Subcutaneous adipose tissue (tissue), 4 donors: ENCODE results near the gene SLC25A25. TPM values are rescaled to one million over a fixed set of nuclear protein-coding genes. Genes with fewer than 3 reads are reported as not detected.

Experiments used
- total RNA-seq, 4 donors: library from RNA; depleted of rRNA; stranded (reverse); fragments of >200 nt; gene quantifications; one replicate each; pipeline ENCODE4 v1.1.0, GENCODE V29; 2016
- TF ChIP-seq, protein P1 (sequence below): fragments of 450-650 bp; IDR thresholded peaks from one replicate; pipeline ENCODE4 v1.5.1; 2016; ENCODE audit warnings: low read depth, mild to moderate bottlenecking, control low read depth, antibody characterized with exemption, moderate library complexity

The SLC25A25 gene
- total RNA-seq, 4 donors from 2014 or later: 13.4 to 60.1 (median 19.5) TPM

- TF ChIP-seq, protein P1, sequence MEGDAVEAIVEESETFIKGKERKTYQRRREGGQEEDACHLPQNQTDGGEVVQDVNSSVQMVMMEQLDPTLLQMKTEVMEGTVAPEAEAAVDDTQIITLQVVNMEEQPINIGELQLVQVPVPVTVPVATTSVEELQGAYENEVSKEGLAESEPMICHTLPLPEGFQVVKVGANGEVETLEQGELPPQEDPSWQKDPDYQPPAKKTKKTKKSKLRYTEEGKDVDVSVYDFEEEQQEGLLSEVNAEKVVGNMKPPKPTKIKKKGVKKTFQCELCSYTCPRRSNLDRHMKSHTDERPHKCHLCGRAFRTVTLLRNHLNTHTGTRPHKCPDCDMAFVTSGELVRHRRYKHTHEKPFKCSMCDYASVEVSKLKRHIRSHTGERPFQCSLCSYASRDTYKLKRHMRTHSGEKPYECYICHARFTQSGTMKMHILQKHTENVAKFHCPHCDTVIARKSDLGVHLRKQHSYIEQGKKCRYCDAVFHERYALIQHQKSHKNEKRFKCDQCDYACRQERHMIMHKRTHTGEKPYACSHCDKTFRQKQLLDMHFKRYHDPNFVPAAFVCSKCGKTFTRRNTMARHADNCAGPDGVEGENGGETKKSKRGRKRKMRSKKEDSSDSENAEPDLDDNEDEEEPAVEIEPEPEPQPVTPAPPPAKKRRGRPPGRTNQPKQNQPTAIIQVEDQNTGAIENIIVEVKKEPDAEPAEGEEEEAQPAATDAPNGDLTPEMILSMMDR: no peak
These were observed 82.7 kb downstream of the SLC25A25 start for GRCh38 chr9:128150594-128151308.

- TF ChIP-seq, protein P1: no peak
These were observed 83.5 kb downstream of the SLC25A25 start for GRCh38 chr9:128151309-128152132.

GRCh38 chr9:128152133-128153059 lies 84.4 kb downstream of the SLC25A25 start:
- TF ChIP-seq, protein P1: no peak

GRCh38 chr9:128153060-128153946 lies 85.3 kb downstream of the SLC25A25 start:
- TF ChIP-seq, protein P1: no peak

DNA sequence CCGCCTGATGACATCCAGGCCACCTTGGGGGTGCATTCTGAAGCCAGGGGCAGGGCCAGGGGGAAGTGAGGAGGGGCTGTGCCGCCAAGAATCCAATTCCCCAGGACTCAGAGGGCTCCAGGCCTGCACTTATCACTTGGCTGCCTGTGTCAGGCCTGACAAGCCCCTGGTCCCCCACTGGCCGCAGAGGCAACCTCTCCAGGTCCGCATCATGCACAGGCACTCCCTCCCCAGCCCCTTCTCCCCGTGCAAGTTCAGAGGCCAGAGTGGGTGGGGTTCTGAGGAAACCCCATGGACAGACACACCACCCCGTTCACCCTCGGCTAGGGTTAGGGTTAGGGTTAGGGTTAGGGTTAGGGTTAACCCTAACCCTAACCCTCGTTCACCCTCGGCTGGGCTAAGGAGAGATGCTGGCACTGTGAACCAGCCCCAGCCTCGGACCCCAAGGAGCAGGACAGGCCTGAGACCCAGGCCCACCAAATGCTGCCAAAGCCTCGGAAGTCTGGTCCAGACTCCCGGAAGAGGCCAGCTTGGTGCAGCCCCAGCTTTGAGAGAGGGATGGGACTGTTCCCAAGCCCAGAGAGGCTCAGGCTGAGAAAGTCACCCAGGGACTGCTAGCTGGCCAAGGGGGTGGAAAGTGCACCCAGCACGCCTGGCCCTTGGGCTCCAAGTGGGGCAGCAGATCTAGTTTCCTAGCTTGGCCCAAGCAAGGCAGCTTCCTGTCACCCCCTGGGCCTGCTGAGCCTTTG lies 86.1 kb downstream of the SLC25A25 start:
- TF ChIP-seq, protein P1: no peak

- TF ChIP-seq, protein P1: no peak
These were observed 87.9 kb downstream of the SLC25A25 start for GRCh38 chr9:128155736-128156500.
